Measurements from ENCODE around the gene EIF2AK3. TPM values are rescaled to one million over a fixed set of nuclear protein-coding genes. Genes with fewer than 3 reads are reported as not detected.
"Not testable (repeated sequence)": the region's sequence is repeated elsewhere in the genome, so short reads cannot be mapped to it uniquely, and the experiment has no call there.

EIF2AK3 gene
- total and polyA plus RNA-seq, 2 donors (not counting 1 experiment from before 2014, with no cell fraction given), result 40.2 to 57.9 TPM

DNA sequence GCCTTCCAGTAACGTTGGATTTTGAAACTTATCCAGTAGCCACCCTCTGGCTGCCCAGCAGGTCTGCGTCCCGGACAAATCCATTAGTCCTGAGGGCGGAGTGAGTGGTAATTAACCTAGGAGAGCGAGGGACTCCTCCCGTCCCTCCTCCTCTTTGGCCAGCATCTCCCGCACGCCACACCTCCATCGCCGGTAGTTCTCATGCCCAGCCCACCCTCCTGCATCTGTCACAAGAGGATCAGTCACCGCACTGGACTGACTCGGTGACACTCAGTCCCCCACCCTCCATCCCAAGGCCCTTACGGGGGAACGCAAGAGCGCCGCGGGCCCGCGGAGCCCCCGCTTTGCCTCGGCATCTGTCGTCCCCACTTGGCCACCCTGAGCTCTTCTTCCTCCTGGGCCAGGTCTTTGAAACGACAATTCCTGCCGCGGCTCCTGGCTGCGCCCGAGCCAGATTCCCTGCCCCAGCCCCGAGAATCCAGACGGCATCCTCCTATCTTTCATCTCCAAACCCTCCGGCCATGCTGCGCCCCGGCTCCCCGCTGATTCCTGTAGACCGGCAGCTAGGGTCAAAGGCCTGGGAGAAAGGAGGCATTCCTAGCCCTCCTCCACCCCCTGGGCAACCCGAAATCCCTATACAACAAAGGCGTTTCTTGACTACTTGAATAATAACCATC is 77.5 kb downstream of the EIF2AK3 start:
- DNase-seq (no peak), ATAC-seq (ENCODE audit: low read depth) (no peak)
- Histone ChIP-seq H4K20me1 (ENCODE audit: control insufficient read depth, insufficient read depth, low read length, poor library complexity, severe bottlenecking) (no peaks in the 10 kb centered on the region), H3K27me3 (replicated peaks in 1 of 4; ENCODE audit: control extremely low read depth in 1 of 4, control insufficient read depth in 3 of 4, insufficient read depth in 4 of 4, low read length in 3 of 4) (peaks cover 0 to 6% (median 2%) of the 10 kb centered on the region in 4 experiments), H3K36me3 (replicated peaks in 1 of 2; ENCODE audit: control extremely low read depth in 1 of 2, control insufficient read depth in 1 of 2, extremely low read depth in 1 of 2, insufficient read depth in 2 of 2, low read length in 1 of 2) (peaks cover 0 to 8% of the 10 kb centered on the region in 2 experiments), H3K4me2 (replicated peaks; ENCODE audit: low read depth, low read length, poor library complexity, severe bottlenecking) (no peak overlapping the region), H3K4me3 (ENCODE audit: control extremely low read depth in 1 of 5, extremely low read depth in 1 of 5, insufficient read depth in 1 of 5, low read depth in 2 of 5, low read length in 4 of 5) (no peak overlapping the region), H3K27ac (ENCODE audit: low read length in 2 of 2) (no peak overlapping the region), H3K79me2 (ENCODE audit: control insufficient read depth, insufficient read depth, low read length) (no peaks in the 10 kb centered on the region), H3K4me1 (ENCODE audit: control insufficient read depth in 2 of 2, insufficient read depth in 2 of 2, low read length in 2 of 2) (no peaks in the 10 kb centered on the region), H2AFZ (ENCODE audit: insufficient read depth, low read depth, low read length, poor library complexity, severe bottlenecking) (no peak overlapping the region), H3K9me3 (ENCODE audit: control extremely low read depth in 1 of 3, control insufficient read depth in 2 of 3, insufficient read depth in 1 of 3, low read length in 2 of 3) (peaks cover 0 to 3% (median 0%) of the 10 kb centered on the region in 3 donors), H3K9ac (ENCODE audit: low read length) (no peak overlapping the region)
- TF ChIP-seq EZH2 (IDR thresholded peaks at IDR 0.05; ENCODE audit: borderline replicate concordance, insufficient read depth, low read depth, low read length, poor library complexity, severe bottlenecking), result no peak
- no peak for TF ChIP-seq CTCF (IDR thresholded peaks at IDR 0.05)
- ChIA-PET POLR2A (no interaction called here), CTCF (no interaction called here)
- 25% methylated on average over 36 of the region's 36 CpGs for WGBS (ENCODE audit: insufficient coverage)
- intact Hi-C loops (cut with micrococcal nuclease), result no loop called here
- Mint-ChIP-seq H3K9me3 (ENCODE audit: insufficient read depth) (no peaks in the 10 kb centered on the region), H3K27me3 (peaks cover 12% of the 10 kb centered on the region), H3K4me1 (no peaks in the 10 kb centered on the region), H3K4me3 (no peak overlapping the region), H3K27ac (no peak overlapping the region)

DNA sequence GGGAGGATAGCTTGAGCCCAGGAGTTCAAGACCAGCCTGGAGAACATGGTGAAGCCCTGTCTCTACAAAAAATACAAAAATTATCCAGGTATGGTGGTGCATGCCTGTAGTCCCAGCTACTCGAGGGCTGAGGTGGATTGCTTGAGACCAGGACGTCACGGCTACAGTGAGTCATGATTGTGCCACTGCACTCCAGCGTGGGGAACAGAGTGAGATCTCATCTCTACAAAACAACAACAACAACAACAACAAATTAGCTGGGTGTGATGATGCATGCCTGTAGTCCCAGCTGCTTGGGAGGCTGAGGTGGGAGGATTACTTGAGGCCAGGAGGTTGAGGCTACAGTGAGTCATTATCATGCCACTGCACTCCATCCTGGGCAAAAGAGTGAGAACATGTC is 81.0 kb downstream of the EIF2AK3 start:
- H3K4me3 ChIP-seq (ENCODE audit: control extremely low read depth in 1 of 5, extremely low read depth in 1 of 5, insufficient read depth in 1 of 5, low read depth in 2 of 5, low read length in 4 of 5); DNase-seq; H3K4me3 Mint-ChIP-seq; H3K79me2 ChIP-seq (ENCODE audit: control insufficient read depth, insufficient read depth, low read length); H3K27ac Mint-ChIP-seq; H3K9ac ChIP-seq (ENCODE audit: low read length); H4K20me1 ChIP-seq (ENCODE audit: control insufficient read depth, insufficient read depth, low read length, poor library complexity, severe bottlenecking); H3K9me3 Mint-ChIP-seq (ENCODE audit: insufficient read depth); POLR2A ChIA-PET; CTCF ChIA-PET; H3K4me2 ChIP-seq (replicated peaks; ENCODE audit: low read depth, low read length, poor library complexity, severe bottlenecking); H3K4me1 Mint-ChIP-seq; H3K4me1 ChIP-seq (ENCODE audit: control insufficient read depth in 2 of 2, insufficient read depth in 2 of 2, low read length in 2 of 2); H3K27ac ChIP-seq (ENCODE audit: low read length in 2 of 2); H3K36me3 ChIP-seq (replicated peaks in 1 of 2; ENCODE audit: control extremely low read depth in 1 of 2, control insufficient read depth in 1 of 2, extremely low read depth in 1 of 2, insufficient read depth in 2 of 2, low read length in 1 of 2); H3K9me3 ChIP-seq (ENCODE audit: control extremely low read depth in 1 of 3, control insufficient read depth in 2 of 3, insufficient read depth in 1 of 3, low read length in 2 of 3); H2AFZ ChIP-seq (ENCODE audit: insufficient read depth, low read depth, low read length, poor library complexity, severe bottlenecking); intact Hi-C loops (cut with micrococcal nuclease); ATAC-seq (ENCODE audit: low read depth); H3K27me3 ChIP-seq (replicated peaks in 1 of 4; ENCODE audit: control extremely low read depth in 1 of 4, control insufficient read depth in 3 of 4, insufficient read depth in 4 of 4, low read length in 3 of 4): not testable (repeated sequence)
- no CpG with 5 or more reads among the region's 4 CpGs for WGBS (ENCODE audit: insufficient coverage)
- peaks cover 16% of the 10 kb centered on the region for H3K27me3 Mint-ChIP-seq
